Measurements from ENCODE around the gene CALCOCO2.

The CALCOCO2 gene

GRCh38 chr17:48873696-48874443 is 43.0 kb downstream of the CALCOCO2 start:
- TF ChIP-seq CTCF (conservative IDR thresholded peaks at IDR 0.05; ENCODE audit: control insufficient read depth, insufficient read depth, low read depth, low read length), result no peak
- H3K4me3 ChIP-seq (ENCODE audit: control insufficient read depth, low read depth, low read length), result no peak overlapping the region
- DNase-seq (ENCODE audit: low read depth), result no peak

- DNase-seq (ENCODE audit: low read depth), result peak; percentile 74
- peak; percentile 98 for TF ChIP-seq CTCF (conservative IDR thresholded peaks at IDR 0.05; ENCODE audit: control insufficient read depth, insufficient read depth, low read depth, low read length)
- no peak overlapping the region for H3K4me3 ChIP-seq (ENCODE audit: control insufficient read depth, low read depth, low read length)
Measured at GRCh38 chr17:48878920-48879898, 48.4 kb downstream of the CALCOCO2 start.

GRCh38 chr17:48882272-48882671 is 51.4 kb downstream of the CALCOCO2 start:
- TF ChIP-seq CTCF (conservative IDR thresholded peaks at IDR 0.05; ENCODE audit: control insufficient read depth, insufficient read depth, low read depth, low read length), result no peak
- no peak for DNase-seq (ENCODE audit: low read depth)
- H3K4me3 ChIP-seq (ENCODE audit: control insufficient read depth, low read depth, low read length), result no peak overlapping the region

- no peak for DNase-seq (ENCODE audit: low read depth)
- no peak for TF ChIP-seq CTCF (conservative IDR thresholded peaks at IDR 0.05; ENCODE audit: control insufficient read depth, insufficient read depth, low read depth, low read length)
- no peak overlapping the region for H3K4me3 ChIP-seq (ENCODE audit: control insufficient read depth, low read depth, low read length)
Measured at GRCh38 chr17:48883171-48883570, 52.3 kb downstream of the CALCOCO2 start.

- DNase-seq (ENCODE audit: low read depth), result no peak
- TF ChIP-seq CTCF (conservative IDR thresholded peaks at IDR 0.05; ENCODE audit: control insufficient read depth, insufficient read depth, low read depth, low read length), result no peak
- H3K4me3 ChIP-seq (ENCODE audit: control insufficient read depth, low read depth, low read length), result no peak overlapping the region
Measured at GRCh38 chr17:48890086-48890485, 59.3 kb downstream of the CALCOCO2 start.

GRCh38 chr17:48892940-48893645 is 62.3 kb downstream of the CALCOCO2 start:
- peak overlapping the region; percentile 67 for H3K4me3 ChIP-seq (ENCODE audit: control insufficient read depth, low read depth, low read length)
- TF ChIP-seq CTCF (conservative IDR thresholded peaks at IDR 0.05; ENCODE audit: control insufficient read depth, insufficient read depth, low read depth, low read length), result no peak
- DNase-seq (ENCODE audit: low read depth), result no peak

Measured in fibroblast of mammary gland (primary cell).